WTC11 (cell line): ENCODE results near the gene AHNAK2. TPM values are rescaled to one million over a fixed set of nuclear protein-coding genes. Genes with fewer than 3 reads are reported as not detected.

Source experiments
- ATAC-seq: fragments of 200-7000 bp; cut with Tn5 transposase; 2 replicates; pipeline ENCODE4 v1.10.0; 2021; ENCODE audit warnings: mild to moderate bottlenecking, moderate library complexity
- CTCF ChIA-PET: fragments of 300-600 bp; sonication (Branson Sonifier 250); formaldehyde crosslinking; loops from one replicate; lab custom pipeline; 2021; ENCODE audit warnings: antibody characterized with exemption; lab: Charles Lee
- POLR2A ChIA-PET: fragments of 350-600 bp; sonication (Branson Sonifier 250); formaldehyde crosslinking; loops from one replicate; lab custom pipeline; 2021; ENCODE audit warnings: antibody characterized with exemption; lab: Charles Lee
- DNase-seq: peaks from one replicate; pipeline ENCODE4 v3.0.0; 2021; ENCODE audit warnings: low spot score
- H3K27ac Mint-ChIP-seq: 2 replicates; pipeline ENCODE4 v1.8.0; 2021; ENCODE audit warnings: mixed read lengths
- H3K27me3 Mint-ChIP-seq: 2 replicates; pipeline ENCODE4 v1.8.0; 2021; ENCODE audit warnings: low read depth, mild to moderate bottlenecking, moderate library complexity, mixed read lengths
- H3K36me3 Mint-ChIP-seq: 2 replicates; pipeline ENCODE4 v1.8.0; 2021; ENCODE audit warnings: mixed read lengths
- H3K4me1 Mint-ChIP-seq: 2 replicates; pipeline ENCODE4 v1.8.0; 2022; ENCODE audit warnings: mixed read lengths
- H3K4me3 Mint-ChIP-seq: 2 replicates; pipeline ENCODE4 v1.8.0; 2021; ENCODE audit warnings: mild to moderate bottlenecking, moderate library complexity, mixed read lengths
- H3K9me3 Mint-ChIP-seq: 2 replicates; pipeline ENCODE4 v1.8.0; 2021; ENCODE audit warnings: mixed read lengths
- AFF4 ChIP-seq: sonication (generic); formaldehyde crosslinking; IDR thresholded peaks from 2 replicates; pipeline ENCODE4 v1.8.1; 2023; ENCODE audit warnings: mild to moderate bottlenecking, missing genetic modification reagents, borderline replicate concordance
- AR ChIP-seq: fragments of 250-450 bp; sonication (Bioruptor Pico); IDR thresholded peaks from 2 replicates; pipeline ENCODE4 v1.9.0; 2021; ENCODE audit warnings: mild to moderate bottlenecking
- ARID4B ChIP-seq: sonication (generic); formaldehyde crosslinking; IDR thresholded peaks from 2 replicates; pipeline ENCODE4 v1.8.0; 2023; ENCODE audit warnings: missing genetic modification reagents, mild to moderate bottlenecking, borderline replicate concordance
- CBFB ChIP-seq: sonication (generic); formaldehyde crosslinking; IDR thresholded peaks from 2 replicates; pipeline ENCODE4 v1.8.1; 2022; ENCODE audit warnings: mild to moderate bottlenecking, low read depth, missing genetic modification reagents
- CTCF ChIP-seq: fragments of 200-600 bp; IDR thresholded peaks from 2 replicates; pipeline ENCODE4 v1.8.0; 2022; ENCODE audit warnings: antibody characterized with exemption
- EMX1 ChIP-seq: fragments of 250-450 bp; sonication (Bioruptor Pico); IDR thresholded peaks from 2 replicates; pipeline ENCODE4 v1.8.0; 2021; ENCODE audit warnings: mild to moderate bottlenecking
- IRF1 ChIP-seq: sonication (generic); formaldehyde crosslinking; IDR thresholded peaks from 2 replicates; pipeline ENCODE4 v1.8.0; 2023; ENCODE audit warnings: missing genetic modification reagents
- JUN ChIP-seq: sonication (generic); formaldehyde crosslinking; IDR thresholded peaks from 2 replicates; pipeline ENCODE4 v1.8.0; 2023; ENCODE audit warnings: mild to moderate bottlenecking, missing genetic modification reagents
- PREB ChIP-seq: sonication (generic); formaldehyde crosslinking; IDR thresholded peaks from 2 replicates; pipeline ENCODE4 v1.8.1; 2022; ENCODE audit warnings: mild to moderate bottlenecking, missing genetic modification reagents, moderate library complexity, borderline replicate concordance
- PRRX2 ChIP-seq: fragments of 250-450 bp; sonication (Bioruptor Pico); IDR thresholded peaks from 2 replicates; pipeline ENCODE4 v1.8.0; 2021; ENCODE audit warnings: mild to moderate bottlenecking
- SMAD4 ChIP-seq: sonication (generic); formaldehyde crosslinking; IDR thresholded peaks from 2 replicates; pipeline ENCODE4 v1.8.0; 2022; ENCODE audit warnings: mild to moderate bottlenecking, missing genetic modification reagents
- SOX15 ChIP-seq: fragments of 250-450 bp; sonication (Bioruptor Pico); IDR thresholded peaks from 2 replicates; pipeline ENCODE4 v1.9.0; 2021; ENCODE audit warnings: mild to moderate bottlenecking
- TEAD1 ChIP-seq: sonication (generic); formaldehyde crosslinking; IDR thresholded peaks from 2 replicates; pipeline ENCODE4 v1.8.0; 2022; ENCODE audit warnings: mild to moderate bottlenecking, missing genetic modification reagents
- USF1 ChIP-seq: sonication (generic); formaldehyde crosslinking; IDR thresholded peaks from 2 replicates; pipeline ENCODE4 v1.8.0; 2022; ENCODE audit warnings: mild to moderate bottlenecking, missing genetic modification reagents
- USF2 ChIP-seq: sonication (generic); formaldehyde crosslinking; IDR thresholded peaks from 2 replicates; pipeline ENCODE4 v1.8.1; 2023; ENCODE audit warnings: mild to moderate bottlenecking, missing genetic modification reagents, moderate library complexity
- ZNF396 ChIP-seq: fragments of 250-450 bp; sonication (Bioruptor Pico); IDR thresholded peaks from 2 replicates; pipeline ENCODE4 v1.8.0; 2021; ENCODE audit warnings: mild to moderate bottlenecking, moderate library complexity, borderline replicate concordance
- total RNA-seq: library from RNA; stranded (reverse); gene quantifications from 3 replicates; pipeline ENCODE4 v1.2.3, GENCODE V29; 2021

AHNAK2 gene
- total RNA-seq, 1 experiment from 2014 or later, result 3.5 TPM

GRCh38 chr14:105006831-105007592 is 28.8 kb upstream of the AHNAK2 start (continued):
- TF ChIP-seq AR (no peak), CBFB (no peak), USF2 (CRISPR knock-in tag) (no peak), AFF4 (CRISPR knock-in tag) (no peak), EMX1 (CRISPR knock-in tag) (no peak), ZNF396 (CRISPR knock-in tag) (no peak)

GRCh38 chr14:105005929-105006830 is 28.0 kb upstream of the AHNAK2 start:
- Mint-ChIP-seq H3K27me3 (no peaks in the 10 kb centered on the region), H3K9me3 (no peaks in the 10 kb centered on the region), H3K27ac (peak overlapping the region; percentile 85), H3K4me1 (no peaks in the 10 kb centered on the region), H3K4me3 (no peak overlapping the region), H3K36me3 (peaks cover 14% of the 10 kb centered on the region)
- ChIA-PET CTCF (interaction anchor here (0.8 to 1.3 kb wide), 3 partner anchors 31 to 180 kb away, joined by 3 to 5 read pairs (median 4); no protein-coding TSS in a partner anchor), POLR2A (no interaction called here)
- no peak; the same call in 1 of the 2 replicates for ATAC-seq
- DNase-seq, result no peak
- TF ChIP-seq PRRX2 (no peak), CTCF (no peak), TEAD1 (CRISPR knock-in tag) (no peak), PREB (no peak), ARID4B (CRISPR knock-in tag) (no peak), USF1 (no peak), SOX15 (no peak), JUN (CRISPR knock-in tag) (no peak), SMAD4 (CRISPR knock-in tag) (no peak), IRF1 (CRISPR knock-in tag) (no peak), ZNF396 (CRISPR knock-in tag) (no peak)
